ENCODE measurements around the gene LY6G5C. TPM values are rescaled to one million over a fixed set of nuclear protein-coding genes. Genes with fewer than 3 reads are reported as not detected.

LY6G5C gene
- total and polyA plus RNA-seq, 2 donors (not counting 3 experiments of a cell fraction or from before 2014, with no cell fraction given): 8.2 to 11.4 TPM

DNA sequence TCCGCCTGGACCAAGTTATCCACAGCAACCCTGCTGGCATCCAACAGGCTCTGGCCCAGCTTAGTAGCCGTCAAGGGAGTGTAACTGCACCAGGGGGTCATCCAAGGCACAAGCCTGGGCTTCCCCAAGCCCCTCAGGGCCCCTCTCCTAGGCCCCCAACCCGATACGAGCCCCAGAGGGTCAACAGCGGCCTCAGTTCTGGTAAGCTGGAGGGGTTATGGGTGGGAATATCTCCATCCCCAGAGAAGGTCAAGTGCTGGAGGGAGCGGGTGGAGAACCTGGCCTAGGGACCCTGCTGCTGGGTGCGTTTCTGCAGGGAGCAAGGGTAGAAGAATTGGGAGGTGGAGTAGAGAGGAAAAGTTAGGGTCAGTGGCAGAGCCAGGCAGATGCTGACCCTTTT lies 47.4 kb downstream of the LY6G5C start:
- ChIA-PET POLR2A (interaction anchor here (1.0 kb wide), 1 partner anchor 11 kb away, joined by 4 read pairs; no protein-coding TSS in a partner anchor), CTCF (no interaction called here)
- H3K27me3 ChIP-seq (ENCODE audit: control insufficient read depth in 2 of 2, insufficient read depth in 2 of 2, low read length in 2 of 2): no peaks in the 10 kb centered on the region
- no peak for TF ChIP-seq FOS (IDR thresholded peaks at IDR 0.05; ENCODE audit: borderline replicate concordance, insufficient read depth, low read length)
- no peak for TF ChIP-seq GATA2 (IDR thresholded peaks at IDR 0.05; ENCODE audit: insufficient read depth, insufficient read length, low read depth, low read length)
- no peak for TF ChIP-seq POLR2AphosphoS5 (IDR thresholded peaks at IDR 0.05; ENCODE audit: insufficient read depth, low read depth, low read length)
- TF ChIP-seq POLR2A (IDR thresholded peaks at IDR 0.05; ENCODE audit: low read depth, low read length): no peak
- TF ChIP-seq EZH2 (IDR thresholded peaks at IDR 0.05; ENCODE audit: borderline replicate concordance, low read depth, low read length, severe bottlenecking): no peak
- TF ChIP-seq JUN (IDR thresholded peaks at IDR 0.05; ENCODE audit: borderline replicate concordance, insufficient read depth, insufficient read length, low read depth): no peak
- H2AFZ ChIP-seq (ENCODE audit: low read depth, low read length): no peak overlapping the region
- peaks cover 49 to 83% of the 10 kb centered on the region in 2 experiments for H3K36me3 ChIP-seq (ENCODE audit: control insufficient read depth in 2 of 2, extremely low read depth in 1 of 2, insufficient read depth in 2 of 2, low read length in 2 of 2)
- intact Hi-C loops (cut with micrococcal nuclease): no loop called here
- FAIRE-seq (no peak), DNase-seq (ENCODE audit: low read depth, low spot score) (no peak)
- H3K9me1 ChIP-seq (replicated peaks; ENCODE audit: control insufficient read depth, extremely low read depth, insufficient read depth, low read length): no peaks in the 10 kb centered on the region
- no peak overlapping the region for H3K27ac ChIP-seq (ENCODE audit: insufficient read depth, low read depth, low read length)
- H3K79me2 ChIP-seq (ENCODE audit: control insufficient read depth, insufficient read depth, low read length): peaks cover 18% of the 10 kb centered on the region
- no peak overlapping the region for H3K9ac ChIP-seq (replicated peaks; ENCODE audit: extremely low read depth, insufficient read depth, low read length)
- H3K4me2 ChIP-seq (ENCODE audit: insufficient read depth, low read length): no peak overlapping the region
- no TSS peak for BruUV-seq (replicated peaks)
- H3K4me3 ChIP-seq (replicated peaks in 1 of 3; ENCODE audit: insufficient read depth in 1 of 3, low read depth in 1 of 3, low read length in 3 of 3): no peak overlapping the region
- H4K20me1 ChIP-seq (replicated peaks; ENCODE audit: control insufficient read depth, extremely low read depth, insufficient read depth, low read length): peaks cover 3% of the 10 kb centered on the region
- no peaks in the 10 kb centered on the region for H3K9me3 ChIP-seq (replicated peaks; ENCODE audit: control insufficient read depth, insufficient read depth, low read length)
- dilution Hi-C loops (cut with MboI; ENCODE audit: extremely low pct_ligation_motif_present, low sequenced_read_pairs): no loop called here
- H3K4me1 ChIP-seq (ENCODE audit: control insufficient read depth, extremely low read depth, insufficient read depth, low read length): no peaks in the 10 kb centered on the region

GRCh38 chr6:31632279-31632946 lies 48.5 kb downstream of the LY6G5C start:
- no peak for TF ChIP-seq MYC (IDR thresholded peaks at IDR 0.05; ENCODE audit: low read depth, low read length)
- no peak for TF ChIP-seq POLR2AphosphoS5 (IDR thresholded peaks at IDR 0.05; ENCODE audit: insufficient read depth, low read depth, low read length)
- TF ChIP-seq, protein P1, sequence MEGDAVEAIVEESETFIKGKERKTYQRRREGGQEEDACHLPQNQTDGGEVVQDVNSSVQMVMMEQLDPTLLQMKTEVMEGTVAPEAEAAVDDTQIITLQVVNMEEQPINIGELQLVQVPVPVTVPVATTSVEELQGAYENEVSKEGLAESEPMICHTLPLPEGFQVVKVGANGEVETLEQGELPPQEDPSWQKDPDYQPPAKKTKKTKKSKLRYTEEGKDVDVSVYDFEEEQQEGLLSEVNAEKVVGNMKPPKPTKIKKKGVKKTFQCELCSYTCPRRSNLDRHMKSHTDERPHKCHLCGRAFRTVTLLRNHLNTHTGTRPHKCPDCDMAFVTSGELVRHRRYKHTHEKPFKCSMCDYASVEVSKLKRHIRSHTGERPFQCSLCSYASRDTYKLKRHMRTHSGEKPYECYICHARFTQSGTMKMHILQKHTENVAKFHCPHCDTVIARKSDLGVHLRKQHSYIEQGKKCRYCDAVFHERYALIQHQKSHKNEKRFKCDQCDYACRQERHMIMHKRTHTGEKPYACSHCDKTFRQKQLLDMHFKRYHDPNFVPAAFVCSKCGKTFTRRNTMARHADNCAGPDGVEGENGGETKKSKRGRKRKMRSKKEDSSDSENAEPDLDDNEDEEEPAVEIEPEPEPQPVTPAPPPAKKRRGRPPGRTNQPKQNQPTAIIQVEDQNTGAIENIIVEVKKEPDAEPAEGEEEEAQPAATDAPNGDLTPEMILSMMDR (IDR thresholded peaks at IDR 0.05; ENCODE audit: extremely low read depth in 1 of 2, insufficient read depth in 1 of 2, low read depth in 1 of 2, low read length in 2 of 2): no peak
- no peak for TF ChIP-seq POLR2A (IDR thresholded peaks at IDR 0.05; ENCODE audit: low read depth, low read length)
- no peak for TF ChIP-seq JUN (IDR thresholded peaks at IDR 0.05; ENCODE audit: borderline replicate concordance, insufficient read depth, insufficient read length, low read depth)
- TF ChIP-seq, protein P2, sequence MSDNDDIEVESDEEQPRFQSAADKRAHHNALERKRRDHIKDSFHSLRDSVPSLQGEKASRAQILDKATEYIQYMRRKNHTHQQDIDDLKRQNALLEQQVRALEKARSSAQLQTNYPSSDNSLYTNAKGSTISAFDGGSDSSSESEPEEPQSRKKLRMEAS (IDR thresholded peaks at IDR 0.05; ENCODE audit: insufficient read depth, insufficient read length): no peak
- TF ChIP-seq EZH2 (IDR thresholded peaks at IDR 0.05; ENCODE audit: borderline replicate concordance, low read depth, low read length, severe bottlenecking): no peak
- no peak for TF ChIP-seq FOS (IDR thresholded peaks at IDR 0.05; ENCODE audit: borderline replicate concordance, insufficient read depth, low read length)
- TF ChIP-seq GATA2 (IDR thresholded peaks at IDR 0.05; ENCODE audit: insufficient read depth, insufficient read length, low read depth, low read length): no peak
- Histone ChIP-seq H3K9me1 (replicated peaks; ENCODE audit: control insufficient read depth, extremely low read depth, insufficient read depth, low read length) (no peaks in the 10 kb centered on the region), H4K20me1 (replicated peaks; ENCODE audit: control insufficient read depth, extremely low read depth, insufficient read depth, low read length) (peaks cover 3% of the 10 kb centered on the region), H3K27me3 (ENCODE audit: control insufficient read depth in 2 of 2, insufficient read depth in 2 of 2, low read length in 2 of 2) (no peaks in the 10 kb centered on the region), H3K9me3 (replicated peaks; ENCODE audit: control insufficient read depth, insufficient read depth, low read length) (no peaks in the 10 kb centered on the region), H3K27ac (ENCODE audit: insufficient read depth, low read depth, low read length) (no peak overlapping the region), H2AFZ (ENCODE audit: low read depth, low read length) (no peak overlapping the region), H3K9ac (replicated peaks; ENCODE audit: extremely low read depth, insufficient read depth, low read length) (no peak overlapping the region), H3K79me2 (ENCODE audit: control insufficient read depth, insufficient read depth, low read length) (peaks cover 23% of the 10 kb centered on the region), H3K4me3 (replicated peaks in 1 of 3; ENCODE audit: insufficient read depth in 1 of 3, low read depth in 1 of 3, low read length in 3 of 3) (no peak overlapping the region), H3K36me3 (ENCODE audit: control insufficient read depth in 2 of 2, extremely low read depth in 1 of 2, insufficient read depth in 2 of 2, low read length in 2 of 2) (peaks cover 54 to 87% of the 10 kb centered on the region in 2 experiments), H3K4me2 (ENCODE audit: insufficient read depth, low read length) (no peak overlapping the region), H3K4me1 (ENCODE audit: control insufficient read depth, extremely low read depth, insufficient read depth, low read length) (no peaks in the 10 kb centered on the region)
- no peak for DNase-seq (ENCODE audit: low read depth, low spot score)
- CTCF ChIA-PET: no interaction called here
- dilution Hi-C loops (cut with MboI; ENCODE audit: extremely low pct_ligation_motif_present, low sequenced_read_pairs): no loop called here
- no TSS peak for BruUV-seq (replicated peaks)
- intact Hi-C loops (cut with micrococcal nuclease): no loop called here
- no peak for FAIRE-seq
- POLR2A ChIA-PET: no interaction called here

Measured in endothelial cell of umbilical vein (primary cell).